Smooth muscle cell of the brain vasculature (primary cell): Measurements from ENCODE around the gene TJP3.
"Not testable (repeated sequence)": the region's sequence is repeated elsewhere in the genome, so short reads cannot be mapped to it uniquely, and the experiment has no call there.

Experiments used
- DNase-seq: peaks from one replicate; pipeline ENCODE4 v3.0.0-alpha.2; 2012; ENCODE audit warnings: low read depth, low spot score

Gene TJP3, protein sequence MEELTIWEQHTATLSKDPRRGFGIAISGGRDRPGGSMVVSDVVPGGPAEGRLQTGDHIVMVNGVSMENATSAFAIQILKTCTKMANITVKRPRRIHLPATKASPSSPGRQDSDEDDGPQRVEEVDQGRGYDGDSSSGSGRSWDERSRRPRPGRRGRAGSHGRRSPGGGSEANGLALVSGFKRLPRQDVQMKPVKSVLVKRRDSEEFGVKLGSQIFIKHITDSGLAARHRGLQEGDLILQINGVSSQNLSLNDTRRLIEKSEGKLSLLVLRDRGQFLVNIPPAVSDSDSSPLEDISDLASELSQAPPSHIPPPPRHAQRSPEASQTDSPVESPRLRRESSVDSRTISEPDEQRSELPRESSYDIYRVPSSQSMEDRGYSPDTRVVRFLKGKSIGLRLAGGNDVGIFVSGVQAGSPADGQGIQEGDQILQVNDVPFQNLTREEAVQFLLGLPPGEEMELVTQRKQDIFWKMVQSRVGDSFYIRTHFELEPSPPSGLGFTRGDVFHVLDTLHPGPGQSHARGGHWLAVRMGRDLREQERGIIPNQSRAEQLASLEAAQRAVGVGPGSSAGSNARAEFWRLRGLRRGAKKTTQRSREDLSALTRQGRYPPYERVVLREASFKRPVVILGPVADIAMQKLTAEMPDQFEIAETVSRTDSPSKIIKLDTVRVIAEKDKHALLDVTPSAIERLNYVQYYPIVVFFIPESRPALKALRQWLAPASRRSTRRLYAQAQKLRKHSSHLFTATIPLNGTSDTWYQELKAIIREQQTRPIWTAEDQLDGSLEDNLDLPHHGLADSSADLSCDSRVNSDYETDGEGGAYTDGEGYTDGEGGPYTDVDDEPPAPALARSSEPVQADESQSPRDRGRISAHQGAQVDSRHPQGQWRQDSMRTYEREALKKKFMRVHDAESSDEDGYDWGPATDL

DNA sequence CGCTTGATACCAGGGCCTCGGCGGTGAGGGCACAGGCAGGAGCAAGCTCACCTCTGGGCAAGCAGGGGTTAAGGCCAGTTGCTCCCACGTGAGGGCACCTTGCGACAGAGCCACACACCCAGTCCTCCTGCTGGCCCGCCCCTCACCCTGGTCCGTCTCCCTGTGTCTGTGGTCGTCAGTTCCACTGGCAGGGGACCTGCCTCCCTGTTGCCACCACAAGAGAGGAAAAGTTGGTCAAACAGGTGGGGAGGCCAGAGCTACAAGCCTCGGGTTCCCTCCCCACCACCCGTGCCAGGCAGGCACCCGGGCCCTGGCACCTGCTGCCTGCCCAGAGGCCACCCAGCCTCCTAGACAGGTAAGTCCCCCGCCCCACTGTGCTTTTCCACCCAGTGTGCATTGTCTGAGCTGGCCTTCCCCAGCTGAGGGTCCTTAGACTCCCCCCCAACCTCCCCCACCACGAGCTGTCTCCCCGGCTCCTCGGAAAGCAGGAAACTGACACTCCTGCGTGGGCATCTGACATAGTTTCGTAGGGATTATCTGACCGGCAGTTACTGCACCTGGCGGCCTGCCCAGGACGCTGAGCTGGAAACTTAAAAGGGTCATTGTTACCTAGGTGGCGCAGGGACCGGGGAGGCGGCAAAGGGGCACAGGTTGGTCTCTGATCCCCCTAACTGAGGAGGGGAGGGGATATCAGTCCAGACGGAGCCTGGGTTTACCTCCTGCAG is at the start of gene TJP3:
TJP3 (plus strand) TSS at position 178 of the 725 bp plus-strand sequence. CDS start 20,049 bp downstream, outside the sequence.
- no peak for DNase-seq

DNA sequence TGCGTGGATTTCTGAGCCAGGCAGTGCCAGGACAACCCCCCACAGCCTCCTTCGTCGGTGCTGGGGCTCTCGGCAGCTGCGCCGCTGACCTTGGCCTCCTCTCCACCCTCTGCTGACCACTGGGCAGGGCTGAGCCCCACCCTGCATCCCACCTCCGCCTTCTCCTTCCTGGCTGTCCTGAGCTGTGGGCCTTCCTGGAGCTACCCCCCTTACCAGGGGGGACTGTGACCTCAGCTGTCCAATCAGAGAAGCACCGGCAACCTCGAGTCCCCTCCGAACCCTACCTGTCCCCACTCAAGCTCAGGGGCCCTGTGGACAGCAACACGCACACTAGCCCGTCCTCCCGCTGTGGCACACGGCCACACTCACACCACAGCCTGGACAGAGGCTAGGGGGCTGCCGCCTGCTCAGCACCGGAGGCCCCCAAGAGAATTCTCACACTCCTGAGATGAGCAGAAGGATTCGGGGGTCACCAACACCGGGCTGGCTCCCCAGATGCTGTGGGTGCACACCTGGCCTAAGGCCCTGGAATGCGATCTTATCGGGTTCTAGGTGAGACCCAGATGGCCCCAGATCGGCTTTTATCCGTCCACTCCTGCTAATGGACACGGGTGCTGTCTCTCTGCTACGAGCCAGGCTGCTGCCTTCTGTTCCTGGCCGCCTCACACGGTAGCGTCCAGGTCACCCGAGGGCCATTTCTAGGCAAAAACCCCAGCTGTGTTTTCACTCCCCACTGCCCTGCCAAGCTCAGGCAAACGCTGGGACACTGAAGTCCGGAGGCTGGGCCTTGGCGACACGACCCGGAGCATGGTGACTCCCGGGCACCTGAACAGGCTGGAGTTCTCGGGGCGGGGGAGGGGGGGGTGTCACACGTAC is 49.1 kb upstream of the TJP3 start:
- no peak for DNase-seq

DNA sequence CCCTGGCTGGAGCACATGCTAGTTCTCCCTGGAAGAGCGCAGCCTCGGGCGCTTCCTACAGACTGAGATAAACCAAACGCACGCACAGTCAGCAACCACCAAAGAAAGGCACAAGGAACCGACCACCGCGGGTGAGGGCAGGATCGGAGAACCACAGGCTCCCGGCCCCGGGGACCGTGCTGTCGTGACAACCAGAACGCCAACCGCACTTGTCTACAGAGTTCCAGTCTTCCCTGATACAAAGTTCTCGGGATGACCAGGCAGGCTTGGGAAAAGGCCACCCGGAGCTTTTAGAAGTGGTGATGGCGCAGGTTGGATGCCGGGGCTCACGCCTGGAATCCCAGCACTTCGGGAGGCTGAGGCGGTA is 48.5 kb upstream of the TJP3 start:
- DNase-seq: no peak

- DNase-seq: no peak
Measured at GRCh38 chr19:3660493-3661219, 47.5 kb upstream of the TJP3 start.

DNA sequence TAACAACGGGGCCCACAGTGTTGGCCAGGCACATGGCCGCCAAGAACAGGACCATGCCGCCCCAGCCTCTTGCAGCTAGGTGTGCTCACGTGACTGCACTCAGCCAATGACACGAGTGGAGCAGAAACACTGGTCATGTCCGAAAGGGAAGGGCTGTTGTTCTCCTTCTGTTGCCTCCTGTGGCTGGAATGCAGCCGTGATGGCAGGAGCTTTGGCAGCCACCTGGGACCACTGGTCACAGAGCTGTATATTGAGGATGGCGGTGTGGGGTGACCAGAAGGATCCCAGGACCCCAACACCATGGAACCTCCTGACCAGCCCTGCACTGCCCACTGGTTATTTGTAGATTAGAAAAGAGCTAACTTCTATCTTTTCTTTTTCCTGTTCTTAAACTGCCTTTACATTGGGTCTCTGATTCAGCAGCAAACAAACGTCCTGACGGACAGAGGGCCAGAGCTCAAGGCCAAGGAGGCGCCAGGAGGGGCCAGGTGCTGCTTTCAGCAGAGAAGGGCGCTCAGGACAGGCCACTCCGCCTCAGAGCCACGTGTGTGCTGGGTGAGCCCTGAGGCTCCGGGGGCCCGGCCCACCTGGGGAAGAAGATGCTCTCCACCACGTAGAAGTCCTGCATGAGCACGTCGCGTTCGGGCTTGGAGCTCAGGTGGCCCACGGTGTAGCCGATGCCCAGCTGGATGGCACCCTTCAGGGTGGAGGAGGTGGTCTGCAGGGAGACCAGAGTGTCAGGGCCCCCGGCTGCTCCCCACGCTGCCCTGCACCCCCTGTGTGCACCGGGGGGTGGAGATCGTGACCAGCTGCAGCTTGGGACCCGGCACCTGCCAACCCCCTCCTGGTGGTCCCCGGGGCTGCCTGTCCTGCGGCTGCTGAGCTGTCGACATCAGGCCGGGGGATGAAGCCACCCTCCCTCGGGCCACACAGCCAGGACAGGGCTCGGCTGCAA is 46.6 kb upstream of the TJP3 start:
- DNase-seq: no peak

DNA sequence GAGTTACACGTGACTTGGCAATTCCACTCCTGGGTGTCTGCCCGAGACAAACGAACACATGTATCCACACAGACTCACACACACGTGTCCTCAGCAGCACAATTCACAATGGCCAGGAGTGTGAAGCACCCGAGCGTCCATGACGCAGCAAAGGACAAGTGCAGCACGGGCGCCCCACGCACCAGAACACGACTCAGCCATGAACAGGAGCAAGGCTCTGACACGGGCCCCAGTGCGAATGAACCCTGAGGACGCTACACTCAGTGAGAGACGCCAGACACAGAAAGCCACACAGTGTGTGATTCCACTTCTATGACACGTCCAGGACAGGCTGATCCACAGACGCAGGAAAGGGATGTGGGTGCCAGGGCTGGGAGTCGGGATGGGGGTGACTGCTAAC is 44.3 kb upstream of the TJP3 start:
- no peak for DNase-seq

- DNase-seq: no peak
Measured at GRCh38 chr19:3664879-3665642, 43.1 kb upstream of the TJP3 start.

- no peak for DNase-seq
Measured at GRCh38 chr19:3665681-3666544, 42.3 kb upstream of the TJP3 start.

- not testable (repeated sequence) for DNase-seq
Measured at GRCh38 chr19:3666545-3666856, 41.7 kb upstream of the TJP3 start.

- DNase-seq: no peak
Measured at GRCh38 chr19:3667037-3667638, 41.0 kb upstream of the TJP3 start.

DNA sequence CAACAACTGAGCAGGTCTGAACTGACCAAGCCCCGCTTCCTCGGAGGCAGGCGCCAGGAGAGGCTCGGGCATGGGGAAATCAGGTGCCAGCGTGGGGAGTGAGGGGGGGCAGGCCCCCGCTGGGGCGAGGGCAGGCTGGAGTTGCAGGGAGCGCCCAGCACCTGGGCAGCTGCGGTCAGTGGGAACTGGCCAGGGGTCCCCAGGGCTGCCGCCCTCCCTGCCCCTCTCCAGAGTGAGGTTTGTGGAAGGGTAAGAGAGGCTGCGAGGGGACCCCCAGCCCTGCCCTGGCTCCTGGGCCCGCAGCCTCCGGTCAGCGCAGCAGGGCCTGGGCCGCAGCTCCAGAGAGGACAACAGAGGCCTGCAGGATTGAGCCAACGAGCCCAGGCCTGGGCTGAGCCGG is 40.4 kb upstream of the TJP3 start:
- no peak for DNase-seq

- no peak for DNase-seq
Measured at GRCh38 chr19:3668331-3669081, 39.7 kb upstream of the TJP3 start.

DNA sequence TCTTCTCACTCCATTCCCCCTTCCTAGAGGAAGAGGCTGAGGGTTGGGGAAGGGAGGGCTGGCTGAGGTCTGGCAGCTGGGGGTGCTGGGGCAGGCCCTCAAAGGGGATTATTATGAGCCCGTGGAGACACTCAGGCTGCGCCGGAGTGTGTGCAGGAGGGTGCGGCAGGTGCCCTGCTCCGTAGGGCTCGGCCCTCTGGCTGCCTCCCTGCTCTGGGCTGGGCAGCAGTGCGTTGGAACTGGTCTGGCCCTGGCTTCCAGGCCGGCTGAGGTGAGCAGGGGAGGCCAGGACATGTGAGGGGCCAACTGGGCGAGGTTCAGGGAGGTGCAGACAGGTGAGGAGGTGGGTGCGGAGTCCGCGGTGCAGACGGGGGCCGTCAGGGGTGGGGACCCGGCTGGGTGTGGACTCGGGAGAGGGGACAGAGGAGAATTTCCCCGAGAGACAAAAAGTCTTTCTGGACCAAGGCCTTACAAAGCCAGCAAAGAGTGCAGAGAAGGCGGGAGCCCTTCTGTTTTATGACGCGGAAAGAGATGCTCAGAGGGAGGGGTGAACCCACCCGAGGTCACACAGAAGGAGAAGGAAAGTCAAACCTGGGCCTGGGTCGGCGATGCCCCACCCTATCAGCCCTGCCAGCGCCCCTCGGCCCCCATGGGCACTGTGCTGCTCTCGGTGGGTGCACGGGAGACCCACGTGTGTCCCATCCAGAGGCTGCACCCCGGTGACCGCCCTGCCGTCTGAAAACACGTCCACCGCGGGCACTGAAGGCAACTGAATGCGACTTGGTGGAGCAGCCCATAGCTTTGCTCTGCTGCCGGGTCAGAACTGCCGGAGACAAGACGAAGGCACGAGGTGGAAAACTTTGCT is 38.9 kb upstream of the TJP3 start:
- no peak for DNase-seq

GRCh38 chr19:3669947-3670795 is 38.0 kb upstream of the TJP3 start:
- DNase-seq: no peak
